HG02642 (cell line): ENCODE measurements around the gene PAXIP1.
"Not testable (repeated sequence)": the region's sequence is repeated elsewhere in the genome, so short reads cannot be mapped to it uniquely, and the experiment has no call there.

Source experiments
- ATAC-seq: cut with Tn5 transposase; IDR thresholded peaks from one replicate; pipeline ENCODE4 v1.9.1; 2021; ENCODE audit warnings: mild to moderate bottlenecking; ENCODE audit not compliant: unreplicated experiment, poor library complexity

Gene PAXIP1

GRCh38 chr7:154946166-154946565 lies 56.8 kb downstream of the PAXIP1 start:
- no peak for ATAC-seq

GRCh38 chr7:154943906-154944305 lies 59.0 kb downstream of the PAXIP1 start:
- no peak for ATAC-seq

GRCh38 chr7:154942691-154943090 lies 60.2 kb downstream of the PAXIP1 start:
- no peak for ATAC-seq

- ATAC-seq = no peak
Measured at GRCh38 chr7:154937837-154938236, 65.1 kb downstream of the PAXIP1 start.

- not testable (repeated sequence) for ATAC-seq
Measured at GRCh38 chr7:154934353-154934952, 68.5 kb downstream of the PAXIP1 start.

GRCh38 chr7:154931906-154932305 lies 71.0 kb downstream of the PAXIP1 start:
- no peak for ATAC-seq

- ATAC-seq = no peak
Measured at GRCh38 chr7:154929006-154929726, 73.8 kb downstream of the PAXIP1 start.

GRCh38 chr7:154928136-154929005 lies 74.6 kb downstream of the PAXIP1 start:
- ATAC-seq = peak; percentile 79

- peak; percentile 50 for ATAC-seq
Measured at GRCh38 chr7:154927624-154928125, 75.2 kb downstream of the PAXIP1 start.

GRCh38 chr7:154922472-154922871 lies 80.5 kb downstream of the PAXIP1 start:
- not testable (repeated sequence) for ATAC-seq

GRCh38 chr7:154919344-154920225 lies 83.3 kb downstream of the PAXIP1 start:
- no peak for ATAC-seq

- no peak for ATAC-seq
Measured at GRCh38 chr7:154918741-154919140, 84.2 kb downstream of the PAXIP1 start.

- no peak for ATAC-seq
Measured at GRCh38 chr7:154918266-154918665, 84.7 kb downstream of the PAXIP1 start.

GRCh38 chr7:154917808-154918160 lies 85.1 kb downstream of the PAXIP1 start:
- ATAC-seq = no peak

GRCh38 chr7:154916856-154917807 lies 85.8 kb downstream of the PAXIP1 start:
- ATAC-seq = no peak

GRCh38 chr7:154916381-154916780 lies 86.5 kb downstream of the PAXIP1 start:
- no peak for ATAC-seq

GRCh38 chr7:154915600-154915999 lies 87.3 kb downstream of the PAXIP1 start:
- no peak for ATAC-seq

- no peak for ATAC-seq
Measured at GRCh38 chr7:154914996-154915380, 87.9 kb downstream of the PAXIP1 start.
